Measurements from ENCODE around the gene WAPL.

GRCh38 chr10:86511027-86511865 lies 10.3 kb downstream of the WAPL start:
- TF ChIP-seq CTCF (IDR thresholded peaks at IDR 0.05) = no peak
- TF ChIP-seq EP300 (IDR thresholded peaks at IDR 0.05) = no peak

All from sigmoid colon (tissue), 4 donors.